CD1c-positive myeloid dendritic cell (primary cell): ENCODE measurements around the gene TAF5L.

Experiments used
- DNase-seq: peaks from one replicate; pipeline ENCODE4 v3.0.0-alpha.2; 2016; ENCODE audit errors: extremely low spot score

TAF5L gene

GRCh38 chr1:229625915-229626831 lies at the start of gene TAF5L, which contains the start of gene URB2:
TAF5L (minus strand) TSS chr1:229626122; CDS start chr1:229614482, 11,640 bp downstream.
URB2 (plus strand) TSS chr1:229626247; CDS start chr1:229627634, 1,387 bp downstream.
- DNase-seq = peak; percentile 96

DNA sequence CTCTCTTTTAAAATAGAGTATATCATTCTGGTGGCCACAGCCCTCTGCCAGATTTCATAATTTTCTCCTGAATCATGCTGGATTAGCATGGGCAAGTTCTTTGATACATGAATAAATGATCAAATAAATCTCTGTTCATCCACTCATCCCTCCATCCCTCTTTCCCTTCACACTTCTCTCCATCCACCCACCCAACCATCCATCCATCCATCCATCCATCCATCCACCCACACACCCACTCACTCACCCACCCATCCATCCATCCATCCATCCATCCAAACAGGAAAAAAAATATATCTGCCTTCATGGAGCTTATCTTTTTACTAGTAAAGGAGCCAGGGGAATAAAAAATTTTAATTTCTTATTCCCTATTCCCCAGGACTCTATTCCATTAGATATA lies 49.5 kb upstream of the TAF5L start:
- DNase-seq = no peak

- no peak for DNase-seq
Observed at GRCh38 chr1:229674042-229674441, 48.1 kb upstream of the TAF5L start.

- no peak for DNase-seq
Observed at GRCh38 chr1:229672246-229672645, 46.3 kb upstream of the TAF5L start.

GRCh38 chr1:229671310-229671709 lies 45.4 kb upstream of the TAF5L start:
- DNase-seq = no peak

DNA sequence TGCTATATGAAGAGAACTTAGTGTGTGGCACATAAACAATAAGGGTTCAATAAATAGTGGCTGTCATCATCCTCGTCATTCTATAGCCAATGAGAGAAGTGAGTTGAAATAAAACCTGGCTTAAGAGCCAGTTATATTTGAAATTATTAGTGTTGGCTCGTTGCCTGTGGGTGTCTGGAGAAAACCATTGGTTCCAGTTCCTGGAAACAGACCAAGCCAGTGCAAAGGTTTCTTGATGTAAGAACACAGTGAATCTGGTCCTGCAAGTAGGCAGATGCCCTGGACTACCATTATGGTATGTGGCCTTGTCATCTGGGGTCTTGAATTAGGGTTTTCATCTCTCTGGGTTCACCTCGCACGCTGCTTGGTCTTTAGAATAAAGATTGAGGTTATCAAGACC lies 43.4 kb upstream of the TAF5L start:
- DNase-seq = no peak

DNA sequence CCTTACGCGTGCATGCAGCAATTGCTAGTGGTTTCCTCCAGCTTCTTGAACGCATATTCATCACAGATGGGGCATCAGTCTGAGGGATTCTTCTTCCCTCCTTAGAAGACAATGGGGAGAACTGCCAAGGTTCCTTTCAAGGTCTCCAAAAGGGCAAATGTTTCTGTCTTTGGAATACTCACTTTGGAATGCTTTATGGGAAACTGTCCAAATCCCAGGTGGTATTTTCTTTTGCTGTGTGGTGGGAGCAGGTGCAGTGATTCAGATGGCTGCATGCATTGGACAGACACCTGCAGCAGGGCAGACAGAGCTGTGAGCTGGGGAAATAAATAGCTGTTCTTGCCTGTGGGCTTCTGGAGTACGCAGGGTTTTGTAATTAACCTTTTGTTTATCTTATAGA lies 40.7 kb upstream of the TAF5L start:
- no peak for DNase-seq

- no peak for DNase-seq
Observed at GRCh38 chr1:229665912-229666558, 40.1 kb upstream of the TAF5L start.

GRCh38 chr1:229664133-229664689 lies 38.3 kb upstream of the TAF5L start:
- peak; percentile 3 for DNase-seq

GRCh38 chr1:229661897-229662296 lies 36.0 kb upstream of the TAF5L start:
- DNase-seq = no peak

- peak; percentile 61 for DNase-seq
Observed at GRCh38 chr1:229661022-229661877, 35.3 kb upstream of the TAF5L start.

GRCh38 chr1:229657993-229658755 lies 32.3 kb upstream of the TAF5L start:
- no peak for DNase-seq

DNA sequence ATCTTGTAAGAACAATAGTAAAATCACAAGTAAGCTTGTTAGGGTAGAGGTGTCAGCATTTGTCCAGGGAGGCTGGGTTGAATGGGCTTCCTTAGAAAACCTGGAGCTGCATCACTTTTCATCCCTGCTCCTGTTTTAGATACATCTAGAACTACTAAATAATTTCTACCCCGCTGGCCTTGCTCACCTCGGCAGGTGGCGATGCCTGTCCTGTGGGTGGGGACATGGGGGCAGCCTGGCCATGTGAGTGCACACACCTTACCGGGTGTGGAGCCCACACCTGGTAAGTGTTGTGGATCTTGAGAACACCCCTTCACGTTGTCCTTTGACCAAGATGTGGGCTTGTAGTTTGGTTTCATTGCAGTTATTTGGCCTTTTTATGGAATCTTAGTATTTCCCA lies 29.9 kb upstream of the TAF5L start:
- DNase-seq = no peak

GRCh38 chr1:229653420-229653819 lies 27.5 kb upstream of the TAF5L start:
- no peak for DNase-seq

DNA sequence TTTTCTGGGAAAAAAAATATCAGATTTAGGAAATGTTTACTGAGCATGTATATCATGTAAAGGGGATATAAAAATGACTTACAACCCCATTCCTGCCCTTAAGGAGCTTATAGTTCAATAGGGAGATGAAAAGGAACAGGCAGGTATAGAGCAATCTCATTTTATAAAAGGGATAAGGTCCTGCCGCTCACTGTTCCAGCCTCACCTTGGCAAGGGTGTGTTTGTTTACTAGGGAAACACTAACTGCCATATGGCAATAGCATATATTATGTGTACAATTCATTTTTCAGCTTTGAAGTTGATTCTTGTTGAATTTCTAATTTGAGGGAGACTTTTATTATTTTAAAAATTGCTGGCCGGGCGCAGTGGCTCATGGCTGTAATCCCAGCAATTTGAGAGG lies 25.6 kb upstream of the TAF5L start:
- no peak for DNase-seq

GRCh38 chr1:229650045-229650444 lies 24.1 kb upstream of the TAF5L start:
- no peak for DNase-seq

GRCh38 chr1:229648406-229648805 lies 22.5 kb upstream of the TAF5L start:
- DNase-seq = no peak

DNA sequence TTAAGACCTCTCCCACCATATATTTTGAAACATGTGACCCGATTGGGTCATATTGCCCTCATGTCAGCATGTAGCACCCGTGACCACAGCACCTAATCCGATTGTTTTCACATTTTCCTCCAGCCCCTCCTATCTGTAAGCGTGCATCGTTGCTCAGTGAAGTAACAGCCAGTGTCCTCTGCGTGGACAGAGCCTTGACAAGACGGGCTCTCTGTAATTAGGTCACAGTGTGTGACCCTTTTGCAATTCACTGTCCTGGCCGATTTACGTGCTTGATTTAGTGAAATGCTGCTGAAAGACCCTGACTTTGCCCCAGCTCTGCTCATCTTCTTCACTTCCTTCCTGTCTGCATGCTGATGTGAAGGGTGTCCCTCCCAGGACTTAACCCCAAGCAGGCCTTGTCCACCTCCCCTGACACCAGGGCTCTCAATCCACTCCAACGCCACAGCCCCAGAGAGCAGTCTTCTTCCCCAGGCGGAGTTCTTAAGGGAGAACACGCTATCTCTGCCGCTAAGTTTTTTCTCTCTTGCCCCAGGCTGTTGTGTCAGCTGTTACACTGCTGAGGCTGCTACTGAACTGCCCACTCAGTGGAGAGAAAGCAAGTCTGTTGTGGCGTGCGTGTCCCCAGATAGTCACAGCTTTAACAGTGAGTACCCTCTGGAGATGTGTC lies 19.5 kb upstream of the TAF5L start:
- DNase-seq = no peak

- peak; percentile 44 for DNase-seq
Observed at GRCh38 chr1:229643996-229644745, 18.2 kb upstream of the TAF5L start.

GRCh38 chr1:229642970-229643369 lies 17.0 kb upstream of the TAF5L start:
- no peak for DNase-seq
